Calu3 (cell line): Measurements from ENCODE around the gene TTC12. TPM values are rescaled to one million over a fixed set of nuclear protein-coding genes. Genes with fewer than 3 reads are reported as not detected.

Experiments
- BruUV-seq: library from RNA; stranded (reverse); fragments of 400-500 nt; replicated peaks from 2 replicates; lab custom pipeline; 2021; lab: Mats Ljungman, UMichigan
- CTCF ChIA-PET: fragments of 300-600 bp; sonication (Branson Sonifier 250); formaldehyde crosslinking; loops from one replicate; lab custom pipeline; 2022; ENCODE audit warnings: antibody characterized with exemption; lab: Charles Lee
- DNase-seq: peaks from one replicate; pipeline ENCODE4 v3.0.0; 2022
- H3K27ac Mint-ChIP-seq: one replicate; pipeline ENCODE4 v1.8.0; 2022; ENCODE audit warnings: mixed read lengths; ENCODE audit not compliant: unreplicated experiment
- H3K27me3 Mint-ChIP-seq: one replicate; pipeline ENCODE4 v1.8.0; 2022; ENCODE audit warnings: mixed read lengths; ENCODE audit not compliant: unreplicated experiment
- H3K36me3 Mint-ChIP-seq: one replicate; pipeline ENCODE4 v1.8.0; 2022; ENCODE audit warnings: mild to moderate bottlenecking, moderate library complexity, mixed read lengths; ENCODE audit not compliant: insufficient read depth, unreplicated experiment
- H3K4me1 Mint-ChIP-seq: one replicate; pipeline ENCODE4 v1.8.0; 2022; ENCODE audit warnings: mild to moderate bottlenecking, low read depth, mixed read lengths; ENCODE audit not compliant: unreplicated experiment
- H3K4me3 Mint-ChIP-seq: one replicate; pipeline ENCODE4 v1.8.0; 2022; ENCODE audit warnings: mild to moderate bottlenecking, low read depth, moderate library complexity, mixed read lengths; ENCODE audit not compliant: unreplicated experiment
- H3K9me3 Mint-ChIP-seq: one replicate; pipeline ENCODE4 v1.8.0; 2022; ENCODE audit warnings: low read depth, mixed read lengths; ENCODE audit not compliant: unreplicated experiment
- intact Hi-C: fragments of 100-400 bp; cut with micrococcal nuclease; formaldehyde crosslinking; loops from one replicate; pipeline ENCODE4 v1.10.0; 2022; ENCODE audit not compliant: unreplicated experiment
- total RNA-seq: library from RNA; stranded (reverse); gene quantifications from 2 replicates; pipeline ENCODE4 v1.2.3, GENCODE V29; 2022
- TF ChIP-seq, protein P1 (sequence below): fragments of 200-600 bp; IDR thresholded peaks from one replicate; pipeline ENCODE4 v1.8.0; 2022; ENCODE audit warnings: antibody characterized with exemption; ENCODE audit not compliant: unreplicated experiment

Gene TTC12
- total RNA-seq, 1 experiment from 2014 or later, result 15.0 TPM

DNA sequence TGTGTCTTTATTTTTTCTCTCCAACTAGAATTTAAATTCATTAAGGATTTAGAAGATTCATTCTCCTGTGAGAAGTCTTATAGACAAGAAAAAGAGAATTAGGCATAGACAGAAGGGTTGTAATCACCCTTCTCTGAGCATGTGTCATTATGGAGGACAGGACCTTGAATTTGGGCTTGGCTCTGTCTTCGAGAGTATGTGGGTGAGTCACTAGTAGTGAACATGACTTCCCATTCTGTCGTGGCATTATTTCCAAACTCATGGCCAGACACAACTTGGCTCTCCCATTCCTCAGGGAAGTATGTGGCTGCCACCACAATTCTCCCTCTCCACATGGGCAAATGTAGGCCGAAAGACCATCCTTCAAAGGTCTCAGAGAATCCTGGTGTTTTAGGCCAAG lies 58.9 kb downstream of the TTC12 start:
- no peaks in the 10 kb centered on the region for H3K4me1 Mint-ChIP-seq
- DNase-seq, result no peak

DNA sequence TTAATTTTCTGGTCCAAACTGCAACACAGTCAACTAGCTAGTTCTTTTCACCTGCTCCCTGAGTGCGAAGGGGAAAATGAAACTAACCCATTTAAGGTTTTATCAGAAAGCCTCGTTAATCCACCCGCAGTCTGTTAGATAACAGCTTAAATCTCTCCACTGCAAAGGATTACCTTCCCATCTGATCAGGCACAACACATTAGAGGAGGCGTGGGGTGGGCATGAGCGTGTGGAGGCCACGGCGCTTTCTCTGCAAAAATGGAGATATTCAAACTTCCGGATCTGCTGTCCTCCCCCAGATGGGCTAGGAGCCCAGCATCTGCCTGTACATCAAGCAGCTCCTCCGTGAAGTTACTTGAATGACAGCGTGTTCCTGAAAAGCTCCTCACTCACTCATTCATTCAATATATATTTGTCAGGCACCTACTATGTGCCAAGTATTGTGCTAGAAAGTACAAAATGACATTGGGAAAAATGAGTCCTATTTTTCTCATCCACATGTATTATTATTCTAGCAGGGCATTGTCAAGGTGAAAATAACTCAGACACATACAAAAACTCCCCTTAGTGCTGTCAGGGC lies 59.7 kb downstream of the TTC12 start:
- H3K27me3 Mint-ChIP-seq, result no peaks in the 10 kb centered on the region
- DNase-seq, result no peak
- no peaks in the 10 kb centered on the region for H3K36me3 Mint-ChIP-seq
- no peaks in the 10 kb centered on the region for H3K9me3 Mint-ChIP-seq
- H3K4me3 Mint-ChIP-seq, result no peak overlapping the region
- TF ChIP-seq, protein P1, sequence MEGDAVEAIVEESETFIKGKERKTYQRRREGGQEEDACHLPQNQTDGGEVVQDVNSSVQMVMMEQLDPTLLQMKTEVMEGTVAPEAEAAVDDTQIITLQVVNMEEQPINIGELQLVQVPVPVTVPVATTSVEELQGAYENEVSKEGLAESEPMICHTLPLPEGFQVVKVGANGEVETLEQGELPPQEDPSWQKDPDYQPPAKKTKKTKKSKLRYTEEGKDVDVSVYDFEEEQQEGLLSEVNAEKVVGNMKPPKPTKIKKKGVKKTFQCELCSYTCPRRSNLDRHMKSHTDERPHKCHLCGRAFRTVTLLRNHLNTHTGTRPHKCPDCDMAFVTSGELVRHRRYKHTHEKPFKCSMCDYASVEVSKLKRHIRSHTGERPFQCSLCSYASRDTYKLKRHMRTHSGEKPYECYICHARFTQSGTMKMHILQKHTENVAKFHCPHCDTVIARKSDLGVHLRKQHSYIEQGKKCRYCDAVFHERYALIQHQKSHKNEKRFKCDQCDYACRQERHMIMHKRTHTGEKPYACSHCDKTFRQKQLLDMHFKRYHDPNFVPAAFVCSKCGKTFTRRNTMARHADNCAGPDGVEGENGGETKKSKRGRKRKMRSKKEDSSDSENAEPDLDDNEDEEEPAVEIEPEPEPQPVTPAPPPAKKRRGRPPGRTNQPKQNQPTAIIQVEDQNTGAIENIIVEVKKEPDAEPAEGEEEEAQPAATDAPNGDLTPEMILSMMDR, result no peak
- intact Hi-C loops, result loop anchor here (10.0 kb wide), 1 partner anchor 161 kb away; no protein-coding TSS in a partner anchor
- no peaks in the 10 kb centered on the region for H3K4me1 Mint-ChIP-seq
- no TSS peak for BruUV-seq
- no peak overlapping the region for H3K27ac Mint-ChIP-seq
- CTCF ChIA-PET, result no interaction called here

More for the DNA sequence above, 58.9 kb downstream of the TTC12 start:
- Mint-ChIP-seq H3K4me3 (no peak overlapping the region), H3K27ac (no peak overlapping the region), H3K27me3 (no peaks in the 10 kb centered on the region), H3K36me3 (no peaks in the 10 kb centered on the region), H3K9me3 (no peaks in the 10 kb centered on the region)
- TF ChIP-seq, protein P1, result no peak
- BruUV-seq, result no TSS peak
- intact Hi-C loops, result loop anchor here (10.0 kb wide), 1 partner anchor 161 kb away; no protein-coding TSS in a partner anchor
- CTCF ChIA-PET, result no interaction called here

DNA sequence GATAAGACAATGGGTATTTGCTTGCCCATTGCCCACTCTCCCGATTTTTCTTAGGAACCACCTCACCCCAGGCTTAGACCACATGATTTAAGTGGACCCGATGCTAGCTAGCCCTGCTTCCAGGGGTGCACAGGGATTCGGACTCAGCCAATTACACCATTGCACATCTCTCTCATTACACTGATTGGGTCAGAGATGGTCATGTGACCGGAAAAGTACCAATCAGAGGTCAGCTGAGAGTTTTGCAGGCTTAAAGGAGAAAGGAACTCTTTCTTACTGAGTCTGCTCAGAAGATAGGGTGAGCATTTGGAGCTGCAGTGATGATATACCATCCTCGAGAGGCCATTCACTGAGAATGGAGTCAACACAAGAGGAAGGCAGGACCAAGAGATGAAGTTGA lies 61.0 kb downstream of the TTC12 start:
- H3K36me3 Mint-ChIP-seq, result no peaks in the 10 kb centered on the region
- H3K27me3 Mint-ChIP-seq, result no peaks in the 10 kb centered on the region
- TF ChIP-seq, protein P1, result no peak
- H3K4me3 Mint-ChIP-seq, result no peak overlapping the region
- H3K27ac Mint-ChIP-seq, result no peak overlapping the region
- no peak for DNase-seq
- intact Hi-C loops, result loop anchor here (10.0 kb wide), 1 partner anchor 159 kb away; no protein-coding TSS in a partner anchor
- no TSS peak for BruUV-seq
- no peaks in the 10 kb centered on the region for H3K9me3 Mint-ChIP-seq
- no peaks in the 10 kb centered on the region for H3K4me1 Mint-ChIP-seq
- CTCF ChIA-PET, result interaction anchor here (0.7 kb wide), 1 partner anchor 23 kb away, joined by 3 read pairs; no protein-coding TSS in a partner anchor

DNA sequence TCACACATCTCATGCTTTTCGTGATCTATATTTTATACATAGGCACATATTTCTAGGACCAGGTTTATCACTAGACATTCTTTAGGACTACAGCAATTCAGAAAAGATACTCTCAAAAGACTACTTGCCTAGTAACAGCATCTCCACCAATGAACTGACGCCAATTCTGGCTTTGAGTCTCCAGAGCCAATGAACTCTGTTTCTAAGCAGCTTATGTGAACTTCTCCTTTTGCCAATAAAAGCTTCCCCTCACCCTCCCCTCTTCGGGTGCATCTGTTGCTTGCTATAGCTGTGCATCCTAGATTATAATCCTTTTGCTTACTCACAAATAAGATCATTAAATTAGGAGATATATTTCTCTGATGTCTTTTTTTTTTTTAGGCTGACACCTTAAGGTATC lies 61.8 kb downstream of the TTC12 start:
- CTCF ChIA-PET, result no interaction called here
- no peak overlapping the region for H3K27ac Mint-ChIP-seq
- DNase-seq, result no peak
- H3K27me3 Mint-ChIP-seq, result no peaks in the 10 kb centered on the region
- H3K4me3 Mint-ChIP-seq, result no peak overlapping the region
- TF ChIP-seq, protein P1, result no peak
- H3K4me1 Mint-ChIP-seq, result no peaks in the 10 kb centered on the region
- intact Hi-C loops, result loop anchor here (10.0 kb wide), 1 partner anchor 159 kb away; no protein-coding TSS in a partner anchor
- no peaks in the 10 kb centered on the region for H3K9me3 Mint-ChIP-seq
- no peaks in the 10 kb centered on the region for H3K36me3 Mint-ChIP-seq
- no TSS peak for BruUV-seq
